Neuronal stem cell (in vitro differentiated cells): ENCODE data around the gene IP6K1.
"Not testable (repeated sequence)": the region's sequence is repeated elsewhere in the genome, so short reads cannot be mapped to it uniquely, and the experiment has no call there.

Experiments used
- DNase-seq: peaks from one replicate; pipeline ENCODE4 v3.0.0-alpha.2; 2013; ENCODE audit warnings: low spot score
- H2AFZ ChIP-seq: one replicate; pipeline ENCODE4 v1.6.1; 2013; ENCODE audit warnings: mild to moderate bottlenecking, low read length, inconsistent platforms
- H2AK5ac ChIP-seq: 2 replicates; pipeline ENCODE4 v1.6.1; 2013; ENCODE audit warnings: low read depth, mild to moderate bottlenecking, inconsistent platforms, low read length, moderate library complexity, mixed read lengths
- H2BK120ac ChIP-seq: 2 replicates; pipeline ENCODE4 v1.6.1; 2013; ENCODE audit warnings: low read depth, mild to moderate bottlenecking, inconsistent platforms, low read length, moderate library complexity, mixed read lengths
- H2BK12ac ChIP-seq: one replicate; pipeline ENCODE4 v1.6.1; 2013; ENCODE audit warnings: low read length, inconsistent platforms
- H2BK15ac ChIP-seq: 2 replicates; pipeline ENCODE4 v1.6.1; 2013; ENCODE audit warnings: mild to moderate bottlenecking, low read length, inconsistent platforms, mixed read lengths
- H2BK5ac ChIP-seq: one replicate; pipeline ENCODE4 v1.6.1; 2013; ENCODE audit warnings: inconsistent platforms, mild to moderate bottlenecking, low read length, moderate library complexity
- H3K14ac ChIP-seq: one replicate; pipeline ENCODE4 v1.6.1; 2013; ENCODE audit warnings: low read length, inconsistent platforms
- H3K18ac ChIP-seq: 2 replicates; pipeline ENCODE4 v1.6.1; 2013; ENCODE audit warnings: low read length, inconsistent platforms
- H3K23ac ChIP-seq: 2 replicates; pipeline ENCODE4 v1.6.1; 2013; ENCODE audit warnings: low read depth, mild to moderate bottlenecking, mixed read lengths, low read length, inconsistent platforms; ENCODE audit not compliant: poor library complexity
- H3K27ac ChIP-seq: replicated peaks from 3 replicates; pipeline ENCODE4 v1.5.1; 2013; ENCODE audit warnings: low read length, inconsistent platforms
- H3K27me3 ChIP-seq, 3 experiments: 2 replicates each; pipeline ENCODE4 v1.6.1; 2013; ENCODE audit warnings: low read length in 3 of 3, mild to moderate bottlenecking in 2 of 3, inconsistent platforms in 1 of 3, low read depth in 1 of 3, mixed read lengths in 1 of 3, moderate library complexity in 1 of 3; ENCODE audit not compliant: control insufficient read depth in 3 of 3, insufficient read depth in 3 of 3
- H3K36me3 ChIP-seq, 2 donors: replicated peaks in 1 of 2; 2 replicates each; pipeline ENCODE4 v1.6.1; 2013; ENCODE audit warnings: low read length in 2 of 2; ENCODE audit not compliant: control insufficient read depth in 2 of 2, insufficient read depth in 2 of 2
- H3K4ac ChIP-seq: 2 replicates; pipeline ENCODE4 v1.6.1; 2013; ENCODE audit warnings: inconsistent platforms, mild to moderate bottlenecking, low read length, moderate library complexity
- H3K4me1 ChIP-seq, 2 donors: 1 replicate in 1 of 2; 2 replicates in 1 of 2; pipeline ENCODE4 v1.6.1; 2013; ENCODE audit warnings: low read length in 2 of 2, low read depth in 1 of 2; ENCODE audit not compliant: control insufficient read depth in 2 of 2, insufficient read depth in 1 of 2
- H3K4me2 ChIP-seq: one replicate; pipeline ENCODE4 v1.6.1; 2013; ENCODE audit warnings: mild to moderate bottlenecking, low read length, inconsistent platforms; ENCODE audit not compliant: insufficient read depth, poor library complexity, severe bottlenecking
- H3K4me3 ChIP-seq, 2 donors: 2 replicates each; pipeline ENCODE4 v1.5.1; 2013; ENCODE audit warnings: low read length in 2 of 2, mild to moderate bottlenecking in 2 of 2, inconsistent platforms in 1 of 2, moderate library complexity in 1 of 2
- H3K79me1 ChIP-seq: one replicate; pipeline ENCODE4 v1.6.1; 2013; ENCODE audit warnings: low read depth, mild to moderate bottlenecking, inconsistent platforms, low read length, moderate library complexity
- H3K9ac ChIP-seq: one replicate; pipeline ENCODE4 v1.6.1; 2013; ENCODE audit warnings: mild to moderate bottlenecking, low read depth, low read length, inconsistent platforms; ENCODE audit not compliant: poor library complexity
- H3K9me3 ChIP-seq, 2 donors: replicated peaks in 1 of 2; 2 replicates each; pipeline versions ENCODE3 to v1.6.1; 2013; ENCODE audit warnings: low read length in 2 of 2, mild to moderate bottlenecking in 2 of 2, inconsistent platforms in 1 of 2, low read depth in 1 of 2, mixed read lengths in 1 of 2, moderate library complexity in 1 of 2; ENCODE audit not compliant: control insufficient read depth in 2 of 2, insufficient read depth in 1 of 2
- H4K8ac ChIP-seq: one replicate; pipeline ENCODE4 v1.6.1; 2013; ENCODE audit warnings: low read depth, mild to moderate bottlenecking, inconsistent platforms, low read length, moderate library complexity
- H4K91ac ChIP-seq: one replicate; pipeline ENCODE4 v1.6.1; 2013; ENCODE audit warnings: low read length, low read depth, mild to moderate bottlenecking, inconsistent platforms; ENCODE audit not compliant: poor library complexity
- WGBS, 2 donors: extraction: QIAGEN DNeasy Blood & Tissue Kit; methylation state at CpG; one replicate each; pipeline ENCODE4 v1.1.7; 2013; ENCODE audit warnings: missing lambda C conversion rate in 2 of 2, mixed read lengths in 1 of 2; ENCODE audit not compliant: insufficient read length in 2 of 2, insufficient replicate concordance in 1 of 2; ENCODE audit errors: extremely low coverage in 2 of 2; 5-methylcytosine and 5-hydroxymethylcytosine counted together

Gene IP6K1

GRCh38 chr3:49700014-49700413 lies 86.3 kb downstream of the IP6K1 start:
- H2AK5ac ChIP-seq: no peak overlapping the region
- no CpG with 5 or more reads among the region's 8 CpGs for WGBS, 2 donors
- no peak overlapping the region for H3K18ac ChIP-seq
- H3K23ac ChIP-seq: no peak overlapping the region
- no peaks in the 10 kb centered on the region for H3K27me3 ChIP-seq
- H3K36me3 ChIP-seq: peaks cover 14 to 37% of the 10 kb centered on the region in 2 donors
- H4K8ac ChIP-seq: no peak overlapping the region
- no peak overlapping the region for H2BK5ac ChIP-seq
- no peaks in the 10 kb centered on the region for H3K9me3 ChIP-seq
- H2BK120ac ChIP-seq: no peak overlapping the region
- no peak overlapping the region for H3K4ac ChIP-seq
- H2AFZ ChIP-seq: no peak overlapping the region
- peaks cover 2% of the 10 kb centered on the region for H3K79me1 ChIP-seq
- H3K4me1 ChIP-seq: peaks cover 0 to 2% of the 10 kb centered on the region in 2 donors
- no peak overlapping the region for H3K9ac ChIP-seq
- H3K4me3 ChIP-seq: no peak overlapping the region
- no peak overlapping the region for H4K91ac ChIP-seq
- H2BK15ac ChIP-seq: no peak overlapping the region
- no peak overlapping the region for H3K14ac ChIP-seq
- DNase-seq: no peak
- H2BK12ac ChIP-seq: no peak overlapping the region
- H3K4me2 ChIP-seq: no peak overlapping the region
- no peak overlapping the region for H3K27ac ChIP-seq

- Histone ChIP-seq H2AFZ (no peak overlapping the region), H2BK5ac (no peak overlapping the region), H4K91ac (no peak overlapping the region), H2BK15ac (no peak overlapping the region), H2AK5ac (no peak overlapping the region), H3K36me3 (peaks cover 14 to 33% of the 10 kb centered on the region in 2 donors), H3K4me1 (peaks cover 0 to 2% of the 10 kb centered on the region in 2 donors), H3K27me3 (no peaks in the 10 kb centered on the region), H3K18ac (no peak overlapping the region), H4K8ac (no peak overlapping the region), H3K4me3 (no peak overlapping the region), H3K79me1 (peaks cover 2% of the 10 kb centered on the region), H3K9me3 (no peaks in the 10 kb centered on the region), H3K23ac (no peak overlapping the region), H2BK120ac (no peak overlapping the region), H3K4me2 (no peak overlapping the region), H3K27ac (no peak overlapping the region), H3K9ac (peak overlapping the region; percentile 21), H3K14ac (no peak overlapping the region), H3K4ac (no peak overlapping the region), H2BK12ac (no peak overlapping the region)
- no peak for DNase-seq
- no CpG with 5 or more reads among the region's 16 CpGs for WGBS, 2 donors
These were observed 86.9 kb downstream of the IP6K1 start for GRCh38 chr3:49699281-49699979.

GRCh38 chr3:49695350-49696015 lies 90.9 kb downstream of the IP6K1 start:
- not testable (repeated sequence) for H3K4ac ChIP-seq, H3K9ac ChIP-seq, H4K91ac ChIP-seq, H3K18ac ChIP-seq, H2BK12ac ChIP-seq, DNase-seq, H3K36me3 ChIP-seq, H2BK120ac ChIP-seq, H3K9me3 ChIP-seq, H3K23ac ChIP-seq, H3K4me2 ChIP-seq, H3K14ac ChIP-seq, H2BK15ac ChIP-seq, H2BK5ac ChIP-seq, H2AFZ ChIP-seq, H3K4me1 ChIP-seq, H2AK5ac ChIP-seq, H3K79me1 ChIP-seq, H3K27me3 ChIP-seq, H3K27ac ChIP-seq, H4K8ac ChIP-seq, H3K4me3 ChIP-seq
- no CpG with 5 or more reads among the region's 4 CpGs for WGBS, 2 donors

GRCh38 chr3:49694409-49695070 lies 91.8 kb downstream of the IP6K1 start:
- H4K91ac ChIP-seq, H3K27ac ChIP-seq, H3K4ac ChIP-seq, H3K79me1 ChIP-seq, H3K4me3 ChIP-seq, H3K14ac ChIP-seq, H2AFZ ChIP-seq, H2BK15ac ChIP-seq, H2BK12ac ChIP-seq, H3K9ac ChIP-seq, H3K9me3 ChIP-seq, H3K27me3 ChIP-seq, DNase-seq, H3K18ac ChIP-seq, H3K4me2 ChIP-seq, H3K23ac ChIP-seq, H2AK5ac ChIP-seq, H4K8ac ChIP-seq, H2BK120ac ChIP-seq, H3K4me1 ChIP-seq, H3K36me3 ChIP-seq, H2BK5ac ChIP-seq: not testable (repeated sequence)
- no CpG with 5 or more reads among the region's 6 CpGs for WGBS, 2 donors
